GM23338 (cell line): Measurements from ENCODE around the gene BCAS3. TPM values are rescaled to one million over a fixed set of nuclear protein-coding genes. Genes with fewer than 3 reads are reported as not detected.

Experiments
- ATAC-seq: fragments of 200-7000 bp; cut with Tn5 transposase; 3 replicates; pipeline ENCODE4 v1.9.1; 2020
- DNase-seq: peaks from one replicate; pipeline ENCODE4 v3.0.0-alpha.2; 2015; ENCODE audit warnings: low spot score
- H2AFZ ChIP-seq: fragments of 200-600 bp; sonication (generic); 2 replicates; pipeline ENCODE4 v1.8.0; 2016; ENCODE audit warnings: antibody characterized with exemption, mild to moderate bottlenecking, moderate library complexity
- H3F3A ChIP-seq: fragments of 200-600 bp; sonication (generic); replicated peaks from 2 replicates; pipeline ENCODE4 v1.8.0; 2017; ENCODE audit warnings: antibody characterized with exemption, mixed run types, low read depth
- H3K27ac ChIP-seq: fragments of 200-600 bp; sonication (generic); 2 replicates; pipeline ENCODE4 v1.6.1; 2016; ENCODE audit warnings: low read depth
- H3K27me3 ChIP-seq: fragments of 200-600 bp; sonication (generic); 2 replicates; pipeline ENCODE4 v1.8.0; 2016; ENCODE audit warnings: mild to moderate bottlenecking, mixed run types, moderate library complexity; ENCODE audit not compliant: insufficient read depth
- H3K36me3 ChIP-seq: fragments of 200-600 bp; sonication (generic); 2 replicates; pipeline ENCODE4 v1.8.0; 2016; ENCODE audit warnings: mild to moderate bottlenecking; ENCODE audit not compliant: insufficient read depth
- H3K4me1 ChIP-seq: fragments of 200-600 bp; sonication (generic); 2 replicates; pipeline ENCODE4 v1.8.0; 2016; ENCODE audit warnings: mild to moderate bottlenecking, moderate library complexity; ENCODE audit not compliant: insufficient read depth
- H3K4me2 ChIP-seq: fragments of 200-600 bp; sonication (generic); 2 replicates; pipeline ENCODE4 v1.7.1; 2017; ENCODE audit warnings: mixed run types
- H3K4me3 ChIP-seq: fragments of 200-600 bp; sonication (generic); 2 replicates; pipeline ENCODE4 v1.6.1; 2016; ENCODE audit warnings: mixed run types
- H3K79me2 ChIP-seq: fragments of 200-600 bp; sonication (generic); replicated peaks from 2 replicates; pipeline ENCODE4 v1.8.0; 2017; ENCODE audit warnings: mild to moderate bottlenecking; ENCODE audit not compliant: insufficient read depth
- H3K9me2 ChIP-seq: fragments of 200-600 bp; sonication (generic); 2 replicates; pipeline ENCODE4 v1.8.0; 2017; ENCODE audit not compliant: insufficient read depth
- H4K20me1 ChIP-seq: fragments of 200-600 bp; sonication (generic); replicated peaks from 2 replicates; pipeline ENCODE4 v1.8.0; 2017; ENCODE audit warnings: mild to moderate bottlenecking; ENCODE audit not compliant: insufficient read depth
- H3K27ac Mint-ChIP-seq: 2 replicates; pipeline ENCODE4 v1.8.0; 2020; ENCODE audit warnings: inconsistent platforms, mild to moderate bottlenecking, moderate library complexity, mixed read lengths
- H3K27me3 Mint-ChIP-seq: 3 replicates; pipeline ENCODE4 v1.8.0; 2022; ENCODE audit warnings: low read depth, mild to moderate bottlenecking, moderate library complexity, mixed read lengths, inconsistent platforms; ENCODE audit not compliant: insufficient read depth, poor library complexity
- H3K36me3 Mint-ChIP-seq: 3 replicates; pipeline ENCODE4 v1.8.0; 2021; ENCODE audit warnings: low read depth, mild to moderate bottlenecking, inconsistent platforms, moderate library complexity, mixed read lengths
- H3K4me1 Mint-ChIP-seq: 3 replicates; pipeline ENCODE4 v1.8.0; 2020; ENCODE audit warnings: mild to moderate bottlenecking, inconsistent platforms, mixed read lengths
- H3K4me3 Mint-ChIP-seq: 3 replicates; pipeline ENCODE4 v1.8.0; 2021; ENCODE audit warnings: moderate library complexity, mild to moderate bottlenecking, inconsistent platforms, mixed read lengths
- H3K9me3 Mint-ChIP-seq: 3 replicates; pipeline ENCODE4 v1.8.0; 2020; ENCODE audit warnings: moderate library complexity, mild to moderate bottlenecking, inconsistent platforms, mixed read lengths
- CREB1 ChIP-seq: fragments of 250-450 bp; sonication (Bioruptor Pico); IDR thresholded peaks from 2 replicates; pipeline ENCODE4 v1.5.0; 2020; ENCODE audit warnings: low read depth, mild to moderate bottlenecking, moderate library complexity
- EZH2 ChIP-seq: fragments of 200-600 bp; sonication (generic); IDR thresholded peaks from one replicate; pipeline ENCODE4 v1.8.0; 2017; ENCODE audit warnings: antibody characterized with exemption, mild to moderate bottlenecking, low read depth; ENCODE audit not compliant: unreplicated experiment
- EZH2phosphoT487 ChIP-seq: fragments of 200-600 bp; sonication (generic); IDR thresholded peaks from one replicate; pipeline ENCODE4 v1.8.1; 2018; ENCODE audit warnings: antibody characterized with exemption; ENCODE audit not compliant: unreplicated experiment
- ZNF114 ChIP-seq: fragments of 250-450 bp; sonication (Bioruptor Pico); IDR thresholded peaks from 2 replicates; pipeline ENCODE4 v1.5.0; 2020; ENCODE audit warnings: mild to moderate bottlenecking, moderate library complexity
- ZNF331 ChIP-seq: fragments of 250-450 bp; sonication (Bioruptor Pico); IDR thresholded peaks from 2 replicates; pipeline ENCODE4 v1.5.0; 2020; ENCODE audit warnings: low read depth, mild to moderate bottlenecking, moderate library complexity
- polyA plus RNA-seq: library from polyadenylated mRNA; unstranded; fragments of >200 nt; fragmentation: Nextera tagmentation; extraction: Ambion mirVana; gene quantifications from 2 replicates; pipeline ENCODE4 v1.2.1, GENCODE V29; 2016
- total RNA-seq: library from RNA; depleted of rRNA; stranded (reverse); fragments of >200 nt; shearing (Covaris generic); gene quantifications from 2 replicates; pipeline ENCODE4 v1.2.3, GENCODE V29; 2014
- TF ChIP-seq, protein P1 (sequence below): fragments of 250-450 bp; sonication (Bioruptor Pico); IDR thresholded peaks from 2 replicates; pipeline ENCODE4 v1.5.0; 2020; ENCODE audit warnings: mild to moderate bottlenecking, moderate library complexity
- TF ChIP-seq, protein P2 (sequence below): IDR thresholded peaks from one replicate; pipeline ENCODE4 v1.6.1; 2018; ENCODE audit warnings: antibody characterized with exemption; ENCODE audit not compliant: unreplicated experiment

The BCAS3 gene
- total and polyA plus RNA-seq, 2 experiments from 2014 or later: 8.2 to 28.0 TPM

DNA sequence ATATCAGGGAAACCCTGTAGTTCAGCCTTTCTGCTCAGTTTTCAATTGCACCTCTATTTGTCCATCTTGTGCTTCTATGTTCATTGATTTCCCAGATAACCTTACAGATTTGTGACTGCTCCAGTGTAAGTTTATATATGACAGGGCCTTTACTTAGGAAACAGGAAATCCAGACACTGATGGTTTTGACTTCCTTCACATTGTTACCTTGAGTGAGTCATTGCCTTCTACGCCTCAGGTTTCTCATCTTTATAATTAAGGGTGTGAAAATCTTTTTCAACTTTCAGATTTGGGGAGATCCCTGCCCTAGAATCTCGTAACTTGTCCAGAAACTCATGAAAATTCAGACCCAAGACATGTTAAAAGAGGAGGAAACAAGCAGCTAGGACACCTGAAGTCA, 379.6 kb downstream of the BCAS3 start (continued):
- TF ChIP-seq, protein P1, sequence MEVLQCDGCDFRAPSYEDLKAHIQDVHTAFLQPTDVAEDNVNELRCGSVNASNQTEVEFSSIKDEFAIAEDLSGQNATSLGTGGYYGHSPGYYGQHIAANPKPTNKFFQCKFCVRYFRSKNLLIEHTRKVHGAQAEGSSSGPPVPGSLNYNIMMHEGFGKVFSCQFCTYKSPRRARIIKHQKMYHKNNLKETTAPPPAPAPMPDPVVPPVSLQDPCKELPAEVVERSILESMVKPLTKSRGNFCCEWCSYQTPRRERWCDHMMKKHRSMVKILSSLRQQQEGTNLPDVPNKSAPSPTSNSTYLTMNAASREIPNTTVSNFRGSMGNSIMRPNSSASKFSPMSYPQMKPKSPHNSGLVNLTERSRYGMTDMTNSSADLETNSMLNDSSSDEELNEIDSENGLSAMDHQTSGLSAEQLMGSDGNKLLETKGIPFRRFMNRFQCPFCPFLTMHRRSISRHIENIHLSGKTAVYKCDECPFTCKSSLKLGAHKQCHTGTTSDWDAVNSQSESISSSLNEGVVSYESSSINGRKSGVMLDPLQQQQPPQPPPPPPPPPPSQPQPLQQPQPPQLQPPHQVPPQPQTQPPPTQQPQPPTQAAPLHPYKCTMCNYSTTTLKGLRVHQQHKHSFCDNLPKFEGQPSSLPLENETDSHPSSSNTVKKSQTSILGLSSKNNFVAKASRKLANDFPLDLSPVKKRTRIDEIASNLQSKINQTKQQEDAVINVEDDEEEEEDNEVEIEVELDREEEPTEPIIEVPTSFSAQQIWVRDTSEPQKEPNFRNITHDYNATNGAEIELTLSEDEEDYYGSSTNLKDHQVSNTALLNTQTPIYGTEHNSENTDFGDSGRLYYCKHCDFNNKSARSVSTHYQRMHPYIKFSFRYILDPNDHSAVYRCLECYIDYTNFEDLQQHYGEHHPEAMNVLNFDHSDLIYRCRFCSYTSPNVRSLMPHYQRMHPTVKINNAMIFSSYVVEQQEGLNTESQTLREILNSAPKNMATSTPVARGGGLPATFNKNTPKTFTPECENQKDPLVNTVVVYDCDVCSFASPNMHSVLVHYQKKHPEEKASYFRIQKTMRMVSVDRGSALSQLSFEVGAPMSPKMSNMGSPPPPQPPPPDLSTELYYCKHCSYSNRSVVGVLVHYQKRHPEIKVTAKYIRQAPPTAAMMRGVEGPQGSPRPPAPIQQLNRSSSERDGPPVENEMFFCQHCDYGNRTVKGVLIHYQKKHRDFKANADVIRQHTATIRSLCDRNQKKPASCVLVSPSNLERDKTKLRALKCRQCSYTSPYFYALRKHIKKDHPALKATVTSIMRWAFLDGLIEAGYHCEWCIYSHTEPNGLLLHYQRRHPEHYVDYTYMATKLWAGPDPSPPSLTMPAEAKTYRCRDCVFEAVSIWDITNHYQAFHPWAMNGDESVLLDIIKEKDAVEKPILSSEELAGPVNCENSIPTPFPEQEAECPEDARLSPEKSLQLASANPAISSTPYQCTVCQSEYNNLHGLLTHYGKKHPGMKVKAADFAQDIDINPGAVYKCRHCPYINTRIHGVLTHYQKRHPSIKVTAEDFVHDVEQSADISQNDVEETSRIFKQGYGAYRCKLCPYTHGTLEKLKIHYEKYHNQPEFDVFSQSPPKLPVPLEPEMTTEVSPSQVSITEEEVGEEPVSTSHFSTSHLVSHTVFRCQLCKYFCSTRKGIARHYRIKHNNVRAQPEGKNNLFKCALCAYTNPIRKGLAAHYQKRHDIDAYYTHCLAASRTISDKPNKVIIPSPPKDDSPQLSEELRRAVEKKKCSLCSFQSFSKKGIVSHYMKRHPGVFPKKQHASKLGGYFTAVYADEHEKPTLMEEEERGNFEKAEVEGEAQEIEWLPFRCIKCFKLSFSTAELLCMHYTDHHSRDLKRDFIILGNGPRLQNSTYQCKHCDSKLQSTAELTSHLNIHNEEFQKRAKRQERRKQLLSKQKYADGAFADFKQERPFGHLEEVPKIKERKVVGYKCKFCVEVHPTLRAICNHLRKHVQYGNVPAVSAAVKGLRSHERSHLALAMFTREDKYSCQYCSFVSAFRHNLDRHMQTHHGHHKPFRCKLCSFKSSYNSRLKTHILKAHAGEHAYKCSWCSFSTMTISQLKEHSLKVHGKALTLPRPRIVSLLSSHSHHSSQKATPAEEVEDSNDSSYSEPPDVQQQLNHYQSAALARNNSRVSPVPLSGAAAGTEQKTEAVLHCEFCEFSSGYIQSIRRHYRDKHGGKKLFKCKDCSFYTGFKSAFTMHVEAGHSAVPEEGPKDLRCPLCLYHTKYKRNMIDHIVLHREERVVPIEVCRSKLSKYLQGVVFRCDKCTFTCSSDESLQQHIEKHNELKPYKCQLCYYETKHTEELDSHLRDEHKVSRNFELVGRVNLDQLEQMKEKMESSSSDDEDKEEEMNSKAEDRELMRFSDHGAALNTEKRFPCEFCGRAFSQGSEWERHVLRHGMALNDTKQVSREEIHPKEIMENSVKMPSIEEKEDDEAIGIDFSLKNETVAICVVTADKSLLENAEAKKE (CRISPR knock-in tag): no peak
- TF ChIP-seq CREB1 (CRISPR knock-in tag): no peak
- no peak for TF ChIP-seq EZH2phosphoT487
- no peak for TF ChIP-seq EZH2
- no peak for TF ChIP-seq ZNF114 (CRISPR knock-in tag)

DNA sequence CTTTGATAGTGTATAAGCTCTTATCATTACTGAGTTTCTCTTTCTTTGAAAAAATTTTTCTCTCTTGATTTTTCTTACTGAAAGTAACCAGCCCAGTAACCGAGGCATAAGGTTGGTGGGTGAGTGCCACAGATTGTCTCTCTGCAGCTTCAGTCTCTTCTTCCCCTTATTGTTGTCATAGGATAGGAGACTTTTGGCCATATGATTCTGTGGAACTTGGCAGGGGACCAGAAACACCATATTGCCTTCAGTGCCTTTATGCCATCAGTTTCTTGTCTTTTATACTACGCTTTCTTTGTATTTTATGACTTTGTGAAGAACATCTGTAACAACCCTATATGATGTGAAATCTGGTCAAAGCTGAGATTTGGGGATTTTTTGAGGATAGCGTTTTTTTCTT, 380.4 kb downstream of the BCAS3 start:
- no peaks in the 10 kb centered on the region for H3K9me3 Mint-ChIP-seq
- no peak overlapping the region for H3K27ac Mint-ChIP-seq
- peaks cover under 1% of the 10 kb centered on the region for H3K27me3 Mint-ChIP-seq
- H3F3A ChIP-seq: no peaks in the 10 kb centered on the region
- H3K27ac ChIP-seq: no peak overlapping the region
- no peak for ATAC-seq
- H3K79me2 ChIP-seq: no peaks in the 10 kb centered on the region
- no peaks in the 10 kb centered on the region for H3K36me3 ChIP-seq
- H3K4me1 Mint-ChIP-seq: no peaks in the 10 kb centered on the region
- no peaks in the 10 kb centered on the region for H3K4me1 ChIP-seq
- DNase-seq: no peak
- H3K4me3 Mint-ChIP-seq: no peak overlapping the region
- H2AFZ ChIP-seq: no peak overlapping the region
- no peaks in the 10 kb centered on the region for H4K20me1 ChIP-seq
- H3K9me2 ChIP-seq: no peaks in the 10 kb centered on the region
- no peak overlapping the region for H3K4me3 ChIP-seq
- H3K27me3 ChIP-seq: no peaks in the 10 kb centered on the region
- no peaks in the 10 kb centered on the region for H3K36me3 Mint-ChIP-seq
- no peak overlapping the region for H3K4me2 ChIP-seq
- TF ChIP-seq EZH2 (no peak), ZNF114 (CRISPR knock-in tag) (no peak), ZNF331 (no peak)
- TF ChIP-seq, protein P2, sequence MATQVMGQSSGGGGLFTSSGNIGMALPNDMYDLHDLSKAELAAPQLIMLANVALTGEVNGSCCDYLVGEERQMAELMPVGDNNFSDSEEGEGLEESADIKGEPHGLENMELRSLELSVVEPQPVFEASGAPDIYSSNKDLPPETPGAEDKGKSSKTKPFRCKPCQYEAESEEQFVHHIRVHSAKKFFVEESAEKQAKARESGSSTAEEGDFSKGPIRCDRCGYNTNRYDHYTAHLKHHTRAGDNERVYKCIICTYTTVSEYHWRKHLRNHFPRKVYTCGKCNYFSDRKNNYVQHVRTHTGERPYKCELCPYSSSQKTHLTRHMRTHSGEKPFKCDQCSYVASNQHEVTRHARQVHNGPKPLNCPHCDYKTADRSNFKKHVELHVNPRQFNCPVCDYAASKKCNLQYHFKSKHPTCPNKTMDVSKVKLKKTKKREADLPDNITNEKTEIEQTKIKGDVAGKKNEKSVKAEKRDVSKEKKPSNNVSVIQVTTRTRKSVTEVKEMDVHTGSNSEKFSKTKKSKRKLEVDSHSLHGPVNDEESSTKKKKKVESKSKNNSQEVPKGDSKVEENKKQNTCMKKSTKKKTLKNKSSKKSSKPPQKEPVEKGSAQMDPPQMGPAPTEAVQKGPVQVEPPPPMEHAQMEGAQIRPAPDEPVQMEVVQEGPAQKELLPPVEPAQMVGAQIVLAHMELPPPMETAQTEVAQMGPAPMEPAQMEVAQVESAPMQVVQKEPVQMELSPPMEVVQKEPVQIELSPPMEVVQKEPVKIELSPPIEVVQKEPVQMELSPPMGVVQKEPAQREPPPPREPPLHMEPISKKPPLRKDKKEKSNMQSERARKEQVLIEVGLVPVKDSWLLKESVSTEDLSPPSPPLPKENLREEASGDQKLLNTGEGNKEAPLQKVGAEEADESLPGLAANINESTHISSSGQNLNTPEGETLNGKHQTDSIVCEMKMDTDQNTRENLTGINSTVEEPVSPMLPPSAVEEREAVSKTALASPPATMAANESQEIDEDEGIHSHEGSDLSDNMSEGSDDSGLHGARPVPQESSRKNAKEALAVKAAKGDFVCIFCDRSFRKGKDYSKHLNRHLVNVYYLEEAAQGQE: no peak
